Sigmoid colon (tissue), 7 donors: ENCODE data around the gene SEMA3F. TPM values are rescaled to one million over a fixed set of nuclear protein-coding genes. Genes with fewer than 3 reads are reported as not detected.

ENCODE experiments used
- DNase-seq: peaks from one replicate; pipeline ENCODE4 v3.0.0-alpha.2; 2019
- H3K27ac ChIP-seq, 4 donors: fragments of 200-600 bp; sonication (generic); one replicate each; pipeline ENCODE4 v1.5.1; 2016 to 2019; ENCODE audit warnings: mild to moderate bottlenecking in 1 of 4
- H3K27me3 ChIP-seq, 3 donors: fragments of 200-600 bp; sonication (generic); one replicate each; pipeline ENCODE4 v1.5.1; 2019; ENCODE audit warnings: mild to moderate bottlenecking in 1 of 3
- H3K36me3 ChIP-seq, 4 donors: fragments of 200-600 bp; sonication (generic); one replicate each; pipeline ENCODE4 v1.5.1; 2016 to 2019
- H3K4me1 ChIP-seq, 4 donors: fragments of 200-600 bp; sonication (generic); one replicate each; pipeline ENCODE4 v1.5.1; 2017 to 2019
- H3K4me3 ChIP-seq, 4 donors: fragments of 200-600 bp; sonication (generic); one replicate each; pipeline ENCODE4 v1.5.1; 2017 to 2019; ENCODE audit warnings: mild to moderate bottlenecking in 2 of 4, moderate library complexity in 1 of 4
- H3K9me3 ChIP-seq, 4 donors: fragments of 200-600 bp in 3 of 4; sonication (generic) in 3 of 4; one replicate each; pipeline versions ENCODE4 v1.5.1 to v1.6.1; 2013 to 2019
- EP300 ChIP-seq, 4 donors: sonication (generic); formaldehyde crosslinking; IDR thresholded peaks; one replicate each; pipeline ENCODE4 v1.6.1; 2017; ENCODE audit warnings: antibody characterized with exemption in 4 of 4
- POLR2A ChIP-seq, 2 donors: fragments of 450-650 bp; IDR thresholded peaks; one replicate each; pipeline ENCODE4 v1.6.1; 2016; ENCODE audit warnings: antibody characterized with exemption in 2 of 2, mild to moderate bottlenecking in 2 of 2, moderate library complexity in 2 of 2
- POLR2AphosphoS5 ChIP-seq, 4 donors: sonication (generic); formaldehyde crosslinking; IDR thresholded peaks; one replicate each; pipeline ENCODE4 v1.6.1; 2017; ENCODE audit warnings: antibody characterized with exemption in 4 of 4
- WGBS, 2 donors: extraction: QIAGEN DNeasy Blood & Tissue Kit; methylation state at CpG; one replicate each; pipeline ENCODE4 v1.1.7; 2013; 5-methylcytosine and 5-hydroxymethylcytosine counted together
- intact Hi-C: fragments of 100-400 bp; cut with DNase I; formaldehyde crosslinking; loops from one replicate; pipeline ENCODE4 v1.15.1; 2023
- polyA plus RNA-seq, 3 donors: library from polyadenylated mRNA; stranded (reverse); fragments of 200-250 nt; gene quantifications; one replicate each; pipeline ENCODE4 v1.2.3, GENCODE V29; 2013
- total RNA-seq, 4 donors: library from RNA; depleted of rRNA; stranded (reverse); fragments of >200 nt; gene quantifications; one replicate each; pipeline ENCODE4 v1.1.0, GENCODE V29; 2016
- TF ChIP-seq, protein P1 (sequence below), 4 experiments: fragments of 450-650 bp in 3 of 4; fragments of 200-600 bp in 1 of 4; IDR thresholded peaks; one replicate each; pipeline ENCODE4 v1.5.1; 2016 to 2019; ENCODE audit warnings: antibody characterized with exemption in 4 of 4, mild to moderate bottlenecking in 3 of 4, moderate library complexity in 2 of 4
- donor health status: healthy with polysubstance abuse.
- donor health status: Bipolar disorder and iron deficiency.
- donor health status: healthy.

SEMA3F gene
- total and polyA plus RNA-seq, 7 donors, result 0.60 to 12.3 (median 7.5) TPM

DNA sequence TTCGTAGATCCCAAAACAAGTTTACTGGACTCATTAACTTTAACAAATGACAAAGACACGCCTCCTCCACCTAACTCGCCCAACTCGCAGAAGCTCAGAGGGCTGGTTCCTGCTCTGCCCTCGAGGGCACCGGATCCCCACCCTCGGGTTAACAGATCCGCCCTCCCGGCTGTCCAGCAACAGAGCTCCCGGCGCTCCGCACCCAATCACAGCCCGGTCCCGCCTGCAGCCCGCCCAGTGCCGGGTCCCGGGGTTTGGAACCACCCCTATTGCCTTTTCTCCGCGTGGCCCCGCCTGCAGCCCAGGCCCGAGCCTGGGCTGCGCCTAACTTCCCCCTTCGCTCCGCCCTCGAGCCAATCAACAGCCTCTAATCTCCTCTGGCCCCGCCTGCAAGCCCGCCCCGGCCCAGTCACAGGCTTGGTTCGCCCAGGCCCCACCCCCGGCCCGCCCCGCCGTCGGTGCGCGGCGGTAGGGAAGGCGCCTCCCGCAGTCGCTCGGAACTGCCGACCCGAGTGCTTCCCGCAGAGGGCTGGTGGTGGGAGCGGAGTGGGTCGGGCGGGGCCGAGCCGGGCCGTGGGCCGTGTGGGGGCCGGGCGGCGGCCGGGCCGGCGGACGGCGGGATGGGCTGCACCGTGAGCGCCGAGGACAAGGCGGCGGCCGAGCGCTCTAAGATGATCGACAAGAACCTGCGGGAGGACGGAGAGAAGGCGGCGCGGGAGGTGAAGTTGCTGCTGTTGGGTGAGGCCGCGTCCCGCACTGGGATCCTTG, 80.8 kb downstream of the SEMA3F start, which contains the start of gene GNAI2:
TSS of gene GNAI2 (plus strand) at position 489 of the 768 bp plus-strand sequence. CDS start at position 621, 132 bp downstream.
- H3K9me3 ChIP-seq, result no peaks in the 10 kb centered on the region
- 0 to 1% methylated on average over 75 of the region's 75 CpGs for WGBS, 2 donors
- H3K4me3 ChIP-seq, result peak within 1 kb of the TSS; percentile 63 to 96 (median 74)
- peak within 1 kb of the TSS; percentile 87 to 94 (median 90) for H3K27ac ChIP-seq
- intact Hi-C loops, result no loop called here
- peaks cover 0 to 53% (median 39%) of the 10 kb centered on the region in 4 donors for H3K4me1 ChIP-seq
- no peaks in the 10 kb centered on the region for H3K36me3 ChIP-seq
- peak; percentile 100 for DNase-seq
- TF ChIP-seq POLR2AphosphoS5 (IDR thresholded peaks at IDR 0.05), result peak; percentile 94 to 98 (median 97)
- TF ChIP-seq, protein P1, sequence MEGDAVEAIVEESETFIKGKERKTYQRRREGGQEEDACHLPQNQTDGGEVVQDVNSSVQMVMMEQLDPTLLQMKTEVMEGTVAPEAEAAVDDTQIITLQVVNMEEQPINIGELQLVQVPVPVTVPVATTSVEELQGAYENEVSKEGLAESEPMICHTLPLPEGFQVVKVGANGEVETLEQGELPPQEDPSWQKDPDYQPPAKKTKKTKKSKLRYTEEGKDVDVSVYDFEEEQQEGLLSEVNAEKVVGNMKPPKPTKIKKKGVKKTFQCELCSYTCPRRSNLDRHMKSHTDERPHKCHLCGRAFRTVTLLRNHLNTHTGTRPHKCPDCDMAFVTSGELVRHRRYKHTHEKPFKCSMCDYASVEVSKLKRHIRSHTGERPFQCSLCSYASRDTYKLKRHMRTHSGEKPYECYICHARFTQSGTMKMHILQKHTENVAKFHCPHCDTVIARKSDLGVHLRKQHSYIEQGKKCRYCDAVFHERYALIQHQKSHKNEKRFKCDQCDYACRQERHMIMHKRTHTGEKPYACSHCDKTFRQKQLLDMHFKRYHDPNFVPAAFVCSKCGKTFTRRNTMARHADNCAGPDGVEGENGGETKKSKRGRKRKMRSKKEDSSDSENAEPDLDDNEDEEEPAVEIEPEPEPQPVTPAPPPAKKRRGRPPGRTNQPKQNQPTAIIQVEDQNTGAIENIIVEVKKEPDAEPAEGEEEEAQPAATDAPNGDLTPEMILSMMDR (IDR thresholded peaks at IDR 0.05), result no peak
- peak; percentile 30 to 40 for TF ChIP-seq POLR2A (IDR thresholded peaks at IDR 0.05)
- no peaks in the 10 kb centered on the region for H3K27me3 ChIP-seq

DNA sequence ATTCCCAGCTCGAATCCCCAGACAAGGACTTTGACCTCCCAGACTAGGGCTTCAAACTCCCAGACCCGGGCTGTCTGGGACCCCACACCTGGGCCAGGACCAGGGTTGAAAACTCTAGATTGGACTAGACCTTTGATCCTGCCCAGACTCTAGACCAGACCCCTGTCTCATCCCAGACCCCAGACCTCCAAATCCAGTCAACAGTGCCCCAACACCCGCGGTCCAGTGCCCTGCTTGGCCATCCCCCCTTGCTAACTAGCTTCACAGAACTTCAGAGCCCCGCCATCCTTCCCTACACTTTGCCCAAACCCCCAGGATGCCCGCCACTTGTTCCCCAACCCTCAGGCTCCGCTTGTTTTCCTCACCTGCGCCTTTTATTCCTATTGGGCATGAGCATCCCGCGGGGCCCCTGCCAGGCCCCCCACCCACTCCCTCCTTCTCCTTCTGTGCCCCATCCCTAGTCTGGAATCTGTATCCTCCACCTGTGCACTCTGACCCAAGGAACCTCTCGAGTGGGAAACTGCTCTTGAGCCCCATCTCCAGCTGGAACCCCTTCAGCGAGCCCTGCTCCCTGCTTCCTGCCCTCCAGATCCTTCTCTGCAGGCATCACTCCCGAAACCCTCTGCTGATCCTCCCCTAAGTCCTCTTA, 81.5 kb downstream of the SEMA3F start:
- no peak for TF ChIP-seq EP300 (IDR thresholded peaks at IDR 0.05)
- peak in 1 of 4 donors; percentile 4 for TF ChIP-seq POLR2AphosphoS5 (IDR thresholded peaks at IDR 0.05)
- TF ChIP-seq POLR2A (IDR thresholded peaks at IDR 0.05), result no peak
- TF ChIP-seq, protein P1 (IDR thresholded peaks at IDR 0.05), result no peak
- 3 to 21% methylated on average over 13 of the region's 13 CpGs for WGBS, 2 donors
- Histone ChIP-seq H3K4me1 (peaks cover 0 to 60% (median 46%) of the 10 kb centered on the region in 4 donors), H3K4me3 (peak overlapping the region; percentile 63 to 96 (median 74)), H3K9me3 (no peaks in the 10 kb centered on the region), H3K27me3 (no peaks in the 10 kb centered on the region), H3K36me3 (no peaks in the 10 kb centered on the region), H3K27ac (peak overlapping the region; percentile 87 to 94 (median 90))
- intact Hi-C loops, result no loop called here
- DNase-seq, result no peak

DNA sequence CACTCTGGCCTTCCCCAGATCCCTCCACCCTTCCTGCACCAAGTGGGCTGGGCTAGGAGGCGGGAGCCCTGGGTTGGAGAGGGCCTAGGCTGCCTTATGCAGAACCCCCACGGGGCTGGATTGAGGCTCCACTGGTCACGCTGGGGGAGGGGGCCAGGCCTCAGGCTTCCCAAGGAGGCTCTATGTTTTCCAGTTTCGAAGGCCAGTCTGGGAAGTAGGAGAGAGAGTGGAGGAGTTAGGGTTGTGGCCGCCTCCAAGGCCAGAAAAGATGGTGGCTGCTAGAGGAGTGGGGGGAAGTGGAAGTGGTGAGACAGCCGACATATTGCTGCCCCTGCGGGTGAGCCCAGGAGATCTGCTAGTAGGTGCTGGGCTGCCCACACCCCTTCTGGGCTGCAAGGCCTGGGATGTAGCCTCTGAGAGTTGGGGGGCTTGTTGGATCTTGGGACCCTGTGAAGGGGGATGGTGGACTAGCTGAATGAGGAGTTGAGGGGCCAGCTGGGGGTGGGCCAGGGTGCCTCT, 82.1 kb downstream of the SEMA3F start:
- Histone ChIP-seq H3K4me1 (peaks cover 0 to 66% (median 52%) of the 10 kb centered on the region in 4 donors), H3K9me3 (no peaks in the 10 kb centered on the region), H3K4me3 (peak overlapping the region; percentile 63 to 96 (median 74)), H3K27me3 (no peaks in the 10 kb centered on the region), H3K36me3 (no peaks in the 10 kb centered on the region), H3K27ac (peak overlapping the region; percentile 87 to 94 (median 90))
- intact Hi-C loops, result no loop called here
- no peak for TF ChIP-seq EP300 (IDR thresholded peaks at IDR 0.05)
- peak in 1 of 4 donors; percentile 4 for TF ChIP-seq POLR2AphosphoS5 (IDR thresholded peaks at IDR 0.05)
- TF ChIP-seq, protein P1 (IDR thresholded peaks at IDR 0.05), result no peak
- TF ChIP-seq POLR2A (IDR thresholded peaks at IDR 0.05), result no peak
- 14 to 50% methylated on average over 7 of the region's 7 CpGs for WGBS, 2 donors
- DNase-seq, result no peak

DNA sequence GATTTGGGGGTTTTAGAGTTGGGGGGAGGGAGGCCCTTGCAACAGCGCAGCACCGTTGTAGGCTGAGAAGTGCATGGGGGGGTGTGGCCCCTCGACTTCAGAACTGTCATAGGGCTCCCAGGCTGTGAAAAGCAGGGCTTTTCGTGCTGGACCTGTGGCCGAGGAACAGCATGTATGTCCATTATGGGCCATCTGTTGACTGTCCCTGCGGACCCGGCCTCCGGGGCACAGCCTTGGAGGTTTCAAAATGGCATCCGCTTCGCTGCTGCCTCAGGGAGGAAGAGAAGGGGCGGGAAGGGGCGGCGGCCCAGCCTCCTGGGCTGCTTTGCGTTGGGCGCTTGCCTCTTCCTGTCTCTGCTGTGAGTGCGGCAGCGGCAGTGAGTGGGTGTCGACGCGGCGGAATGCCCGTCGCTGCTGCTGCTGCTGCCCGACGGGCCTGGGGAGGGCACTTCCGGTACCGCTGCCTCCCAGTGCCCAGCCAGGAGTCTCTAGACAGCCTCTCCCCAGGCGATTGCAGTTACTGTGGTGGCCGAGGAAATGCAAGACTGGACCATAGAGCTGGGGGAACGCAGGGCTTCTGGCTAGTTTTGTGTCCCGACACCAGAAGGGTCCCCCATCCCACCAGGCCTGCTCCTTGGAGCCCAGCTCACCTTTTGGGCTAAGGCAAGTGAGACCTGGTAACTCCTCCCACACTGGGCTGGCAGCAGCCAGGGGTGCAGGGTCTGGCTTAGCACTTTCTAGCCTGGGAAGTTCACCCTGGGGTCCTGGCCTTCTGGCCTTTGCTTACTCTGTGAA, 82.8 kb downstream of the SEMA3F start:
- peak; percentile 93 for DNase-seq
- no peaks in the 10 kb centered on the region for H3K36me3 ChIP-seq
- no peaks in the 10 kb centered on the region for H3K9me3 ChIP-seq
- TF ChIP-seq, protein P1 (IDR thresholded peaks at IDR 0.05), result peak in 1 of 4 experiments; percentile 22
- TF ChIP-seq EP300 (IDR thresholded peaks at IDR 0.05) (no peak), POLR2AphosphoS5 (IDR thresholded peaks at IDR 0.05) (peak; percentile 48 to 89 (median 76)), POLR2A (IDR thresholded peaks at IDR 0.05) (peak in 1 of 2 donors; percentile 40)
- H3K27ac ChIP-seq, result peak overlapping the region; percentile 87 to 94 (median 90)
- peak overlapping the region; percentile 63 to 96 (median 74) for H3K4me3 ChIP-seq
- peaks cover 0 to 73% (median 60%) of the 10 kb centered on the region in 4 donors for H3K4me1 ChIP-seq
- WGBS, 2 donors, result 2 to 6% methylated on average over 31 of the region's 31 CpGs
- no peaks in the 10 kb centered on the region for H3K27me3 ChIP-seq
- intact Hi-C loops, result no loop called here
